Activated CD8-positive, alpha-beta memory T cell treated with anti-CD3 and anti-CD28 coated beads for 1 hour (primary cell): Measurements from ENCODE around the gene SCAANT1.
A peak's percentile ranks its signal among the peaks of the same experiment; 100 is the strongest.

Experiments
- DNase-seq, 2 donors: peaks; one replicate each; pipeline ENCODE4 v3.0.0-alpha.2; 2020; ENCODE audit warnings: low read depth in 1 of 2; ENCODE audit errors: extremely low read depth in 1 of 2

Gene SCAANT1

GRCh38 chr3:63864008-63864964, 47.9 kb downstream of the SCAANT1 start:
- peak in 1 of 2 donors; percentile 17 for DNase-seq

- peak; percentile 25 to 50 for DNase-seq
Observed at GRCh38 chr3:63863150-63864007, 48.8 kb downstream of the SCAANT1 start, which contains the start of the genes ATXN7 and THOC7. ATXN7 (plus strand) TSS chr3:63863867; CDS start chr3:63912599, 48,732 bp downstream. THOC7 (minus strand) TSS chr3:63863805; CDS start chr3:63863790, 15 bp downstream.

- DNase-seq: no peak
Observed at GRCh38 chr3:63862804-63863149, 49.4 kb downstream of the SCAANT1 start.
